SU-DHL-6 (cell line): Measurements from ENCODE around the gene TBRG1.
A peak's percentile ranks its signal among the peaks of the same experiment; 100 is the strongest.

ENCODE experiments used
- H2AFZ ChIP-seq: fragments of 200-600 bp; sonication (generic); 2 replicates; pipeline ENCODE4 v1.6.1; 2014; ENCODE audit warnings: low read depth, mild to moderate bottlenecking, moderate library complexity, mixed read lengths, antibody characterized with exemption, low read length; ENCODE audit not compliant: severe bottlenecking
- H3F3A ChIP-seq: fragments of 200-600 bp; shearing (Covaris generic); 2 replicates; pipeline ENCODE4 v1.6.0; 2016; ENCODE audit warnings: antibody characterized with exemption, mild to moderate bottlenecking; ENCODE audit not compliant: insufficient read depth
- H3K27ac ChIP-seq: fragments of 200-600 bp; sonication (generic); 2 replicates; pipeline ENCODE4 v1.5.1; 2016; ENCODE audit warnings: low read depth, mild to moderate bottlenecking, low read length, moderate library complexity, mixed read lengths
- H3K27me3 ChIP-seq: fragments of 200-600 bp; sonication (generic), shearing (Covaris generic); 2 replicates; pipeline ENCODE4 v1.6.0; 2014; ENCODE audit warnings: mild to moderate bottlenecking, low read length
- H3K36me3 ChIP-seq: fragments of 200-600 bp; sonication (generic); 2 replicates; pipeline ENCODE4 v1.6.1; 2014; ENCODE audit warnings: mild to moderate bottlenecking, low read length, mixed read lengths
- H3K4me2 ChIP-seq: fragments of 300-600, 200-600 bp; shearing (Covaris generic), sonication (generic); 2 replicates; pipeline ENCODE4 v1.6.0; 2014; ENCODE audit warnings: low read length, low read depth, mild to moderate bottlenecking; ENCODE audit not compliant: poor library complexity, severe bottlenecking
- H3K4me3 ChIP-seq: fragments of 200-600 bp; sonication (generic); 2 replicates; pipeline ENCODE4 v1.5.1; 2014; ENCODE audit warnings: antibody characterized with exemption, low read length, mild to moderate bottlenecking, mixed read lengths; ENCODE audit not compliant: insufficient read depth, poor library complexity, severe bottlenecking
- H3K79me2 ChIP-seq: fragments of 200-600 bp; sonication (generic); 2 replicates; pipeline ENCODE4 v1.6.1; 2014; ENCODE audit warnings: mild to moderate bottlenecking, low read length, moderate library complexity; ENCODE audit not compliant: insufficient read depth
- H3K9ac ChIP-seq: fragments of 200-600 bp; sonication (generic); 2 replicates; pipeline ENCODE4 v1.7.0; 2014; ENCODE audit warnings: mild to moderate bottlenecking, low read length
- H3K9me2 ChIP-seq: fragments of 200-600 bp; sonication (generic); replicated peaks from 2 replicates; pipeline ENCODE4 v1.6.1; 2014; ENCODE audit warnings: low read length; ENCODE audit not compliant: insufficient read depth
- H3K9me3 ChIP-seq: fragments of 200-600 bp; sonication (generic); 2 replicates; pipeline ENCODE4 v1.6.1; 2014; ENCODE audit warnings: low read length, mixed read lengths; ENCODE audit not compliant: insufficient read depth
- H4K20me1 ChIP-seq: fragments of 200-600 bp; sonication (generic); 2 replicates; pipeline ENCODE4 v1.6.1; 2014; ENCODE audit warnings: low read depth, mild to moderate bottlenecking, antibody characterized with exemption, low read length, moderate library complexity, mixed read lengths
- CTCF ChIP-seq: fragments of 200-600 bp; sonication (generic); IDR thresholded peaks from one replicate; pipeline ENCODE4 v1.5.1; 2017; ENCODE audit warnings: antibody characterized with exemption, mild to moderate bottlenecking, low read length, moderate library complexity; ENCODE audit not compliant: insufficient read depth, poor library complexity, severe bottlenecking
- EZH2phosphoT487 ChIP-seq: fragments of 200-600 bp; sonication (generic), shearing (Covaris generic); conservative IDR thresholded peaks from 2 replicates; pipeline ENCODE4 v1.6.1; 2018; ENCODE audit warnings: mild to moderate bottlenecking, antibody characterized with exemption, low read length, moderate library complexity, mixed read lengths

Gene TBRG1, protein sequence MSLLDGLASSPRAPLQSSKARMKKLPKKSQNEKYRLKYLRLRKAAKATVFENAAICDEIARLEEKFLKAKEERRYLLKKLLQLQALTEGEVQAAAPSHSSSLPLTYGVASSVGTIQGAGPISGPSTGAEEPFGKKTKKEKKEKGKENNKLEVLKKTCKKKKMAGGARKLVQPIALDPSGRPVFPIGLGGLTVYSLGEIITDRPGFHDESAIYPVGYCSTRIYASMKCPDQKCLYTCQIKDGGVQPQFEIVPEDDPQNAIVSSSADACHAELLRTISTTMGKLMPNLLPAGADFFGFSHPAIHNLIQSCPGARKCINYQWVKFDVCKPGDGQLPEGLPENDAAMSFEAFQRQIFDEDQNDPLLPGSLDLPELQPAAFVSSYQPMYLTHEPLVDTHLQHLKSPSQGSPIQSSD

GRCh38 chr11:124622531-124623451, at the start of gene TBRG1:
Gene TBRG1, plus strand, starts transcription at chr11:124622864. Its CDS starts 220 bp downstream, at chr11:124623084.
- H3K36me3 ChIP-seq = peaks cover 22% of the 10 kb centered on the region
- peak within 1 kb of the TSS; percentile 83 for H3K4me3 ChIP-seq
- H3F3A ChIP-seq = no peaks in the 10 kb centered on the region
- H4K20me1 ChIP-seq = no peaks in the 10 kb centered on the region
- H3K9me2 ChIP-seq = no peaks in the 10 kb centered on the region
- peak within 1 kb of the TSS; percentile 92 for H3K9ac ChIP-seq
- peaks cover 30% of the 10 kb centered on the region for H3K79me2 ChIP-seq
- peak within 1 kb of the TSS; percentile 33; the same call in 1 of the 2 replicates for H3K27ac ChIP-seq
- peak within 1 kb of the TSS; percentile 84 for H3K4me2 ChIP-seq
- no peaks in the 10 kb centered on the region for H3K27me3 ChIP-seq
- no peak for TF ChIP-seq EZH2phosphoT487
- TF ChIP-seq CTCF = no peak
- peak within 1 kb of the TSS; percentile 95 for H2AFZ ChIP-seq
- no peaks in the 10 kb centered on the region for H3K9me3 ChIP-seq

- Histone ChIP-seq H3K9me3 (no peaks in the 10 kb centered on the region), H3K9me2 (no peaks in the 10 kb centered on the region), H3K79me2 (no peaks in the 10 kb centered on the region), H3F3A (no peaks in the 10 kb centered on the region), H4K20me1 (no peaks in the 10 kb centered on the region), H3K27ac (no peak overlapping the region), H3K4me3 (no peak overlapping the region), H3K4me2 (no peak overlapping the region), H3K27me3 (no peaks in the 10 kb centered on the region), H2AFZ (no peak overlapping the region), H3K9ac (no peak overlapping the region), H3K36me3 (no peaks in the 10 kb centered on the region)
- TF ChIP-seq EZH2phosphoT487 = no peak
These were observed 44.8 kb upstream of the TBRG1 start for GRCh38 chr11:124577716-124578427.

DNA sequence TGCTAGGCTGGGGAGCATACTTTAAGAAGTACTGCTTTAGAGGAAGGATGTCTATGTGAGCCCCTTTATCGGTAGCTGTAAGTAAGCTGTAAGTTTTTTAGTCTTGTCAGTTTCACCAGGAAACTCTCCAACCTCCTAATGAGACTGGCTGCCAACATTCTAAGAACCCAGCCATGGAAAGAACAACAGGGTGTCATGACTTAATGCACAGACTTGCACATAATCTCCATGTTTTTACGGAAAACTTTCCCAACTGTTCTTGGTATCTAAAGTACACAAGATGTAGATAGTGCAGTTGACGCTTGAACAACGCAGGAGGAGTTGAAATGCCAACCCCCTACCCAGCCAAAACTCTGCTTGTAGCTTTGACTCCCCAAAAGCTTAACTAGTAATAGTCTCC, 43.9 kb upstream of the TBRG1 start:
- no peak overlapping the region for H3K4me3 ChIP-seq
- no peak overlapping the region for H3K27ac ChIP-seq
- H3K9me3 ChIP-seq = no peaks in the 10 kb centered on the region
- no peaks in the 10 kb centered on the region for H3K27me3 ChIP-seq
- H3K9ac ChIP-seq = no peak overlapping the region
- H4K20me1 ChIP-seq = no peaks in the 10 kb centered on the region
- H2AFZ ChIP-seq = no peak overlapping the region
- no peaks in the 10 kb centered on the region for H3K36me3 ChIP-seq
- no peaks in the 10 kb centered on the region for H3F3A ChIP-seq
- TF ChIP-seq CTCF = no peak
- TF ChIP-seq EZH2phosphoT487 = no peak
- H3K79me2 ChIP-seq = no peaks in the 10 kb centered on the region
- no peaks in the 10 kb centered on the region for H3K9me2 ChIP-seq
- H3K4me2 ChIP-seq = no peak overlapping the region
